Glutamatergic neuron (in vitro differentiated cells): ENCODE measurements around the gene CANX. TPM values are rescaled to one million over a fixed set of nuclear protein-coding genes. Genes with fewer than 3 reads are reported as not detected.
"Not testable (repeated sequence)": the region's sequence is repeated elsewhere in the genome, so short reads cannot be mapped to it uniquely, and the experiment has no call there.

ENCODE experiments used
- DNase-seq: peaks from one replicate; pipeline ENCODE4 v3.0.0; 2022
- H3K27ac Mint-ChIP-seq: one replicate; pipeline ENCODE4 v1.8.0; 2020; ENCODE audit warnings: mild to moderate bottlenecking, mixed read lengths, inconsistent platforms; ENCODE audit not compliant: unreplicated experiment
- H3K27me3 Mint-ChIP-seq: one replicate; pipeline ENCODE4 v1.8.0; 2020; ENCODE audit warnings: mild to moderate bottlenecking, moderate library complexity, mixed read lengths, inconsistent platforms; ENCODE audit not compliant: unreplicated experiment
- H3K36me3 Mint-ChIP-seq: one replicate; pipeline ENCODE4 v1.8.0; 2020; ENCODE audit warnings: mild to moderate bottlenecking, mixed read lengths, inconsistent platforms; ENCODE audit not compliant: unreplicated experiment
- H3K4me1 Mint-ChIP-seq: one replicate; pipeline ENCODE4 v1.8.0; 2020; ENCODE audit warnings: mild to moderate bottlenecking, low read depth, mixed read lengths, inconsistent platforms; ENCODE audit not compliant: unreplicated experiment
- H3K4me3 Mint-ChIP-seq: one replicate; pipeline ENCODE4 v1.8.0; 2020; ENCODE audit warnings: mild to moderate bottlenecking, mixed read lengths, inconsistent platforms; ENCODE audit not compliant: unreplicated experiment
- H3K9me3 Mint-ChIP-seq: one replicate; pipeline ENCODE4 v1.8.0; 2020; ENCODE audit warnings: mild to moderate bottlenecking, moderate library complexity, mixed read lengths, inconsistent platforms; ENCODE audit not compliant: unreplicated experiment
- total RNA-seq: library from RNA; stranded (reverse); fragmentation: NEBNext Ultra II Directional; extraction: Animal tissue kit (Norgen Biotek cat#: 25700); gene quantifications from one replicate; pipeline ENCODE4 v1.2.1, GENCODE V29; 2021; ENCODE audit not compliant: unreplicated experiment
- TF ChIP-seq, protein P1 (sequence below): fragments of 200-600 bp; sonication (generic); IDR thresholded peaks from one replicate; pipeline ENCODE4 v1.5.0; 2021; ENCODE audit not compliant: partially characterized antibody, unreplicated experiment

Gene CANX
- total RNA-seq, 1 donor from 2014 or later: 363 TPM

DNA sequence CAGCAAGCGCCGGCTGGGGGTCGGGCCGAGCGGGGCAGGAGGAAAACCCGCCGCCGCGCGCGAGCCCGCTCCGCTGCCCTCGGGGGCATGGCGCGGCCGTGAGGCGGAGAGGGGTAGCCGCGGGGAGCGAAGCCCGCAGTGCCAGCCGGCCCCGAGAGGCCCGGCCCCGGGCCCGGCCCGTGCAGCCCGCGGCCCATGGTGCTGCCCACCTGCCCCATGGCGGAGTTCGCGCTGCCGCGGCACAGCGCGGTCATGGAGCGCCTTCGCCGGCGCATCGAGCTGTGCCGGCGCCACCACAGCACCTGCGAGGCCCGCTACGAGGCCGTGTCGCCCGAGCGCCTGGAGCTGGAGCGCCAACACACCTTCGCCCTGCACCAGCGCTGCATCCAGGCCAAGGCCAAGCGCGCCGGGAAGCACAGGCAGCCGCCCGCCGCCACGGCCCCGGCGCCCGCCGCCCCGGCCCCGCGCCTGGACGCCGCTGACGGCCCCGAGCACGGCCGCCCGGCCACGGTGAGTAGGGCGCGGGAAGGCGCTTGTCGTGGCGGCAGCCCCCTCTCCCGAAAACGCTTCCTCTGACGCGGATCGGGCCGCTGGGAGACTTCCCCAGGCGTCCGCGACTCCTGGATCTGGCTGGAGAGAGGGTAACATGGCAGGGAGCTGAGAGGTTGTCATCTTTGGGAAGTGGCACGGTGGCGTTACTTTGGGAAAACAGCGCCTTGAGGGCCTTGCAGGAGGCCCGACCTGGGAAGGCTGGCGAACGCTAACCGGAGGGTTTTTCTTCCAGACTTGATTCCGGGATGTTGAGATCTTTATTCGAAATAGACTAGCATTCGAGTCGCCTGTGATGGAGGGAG, 34.4 kb downstream of the CANX start:
- H3K27me3 Mint-ChIP-seq: peaks cover 3% of the 10 kb centered on the region
- TF ChIP-seq, protein P1, sequence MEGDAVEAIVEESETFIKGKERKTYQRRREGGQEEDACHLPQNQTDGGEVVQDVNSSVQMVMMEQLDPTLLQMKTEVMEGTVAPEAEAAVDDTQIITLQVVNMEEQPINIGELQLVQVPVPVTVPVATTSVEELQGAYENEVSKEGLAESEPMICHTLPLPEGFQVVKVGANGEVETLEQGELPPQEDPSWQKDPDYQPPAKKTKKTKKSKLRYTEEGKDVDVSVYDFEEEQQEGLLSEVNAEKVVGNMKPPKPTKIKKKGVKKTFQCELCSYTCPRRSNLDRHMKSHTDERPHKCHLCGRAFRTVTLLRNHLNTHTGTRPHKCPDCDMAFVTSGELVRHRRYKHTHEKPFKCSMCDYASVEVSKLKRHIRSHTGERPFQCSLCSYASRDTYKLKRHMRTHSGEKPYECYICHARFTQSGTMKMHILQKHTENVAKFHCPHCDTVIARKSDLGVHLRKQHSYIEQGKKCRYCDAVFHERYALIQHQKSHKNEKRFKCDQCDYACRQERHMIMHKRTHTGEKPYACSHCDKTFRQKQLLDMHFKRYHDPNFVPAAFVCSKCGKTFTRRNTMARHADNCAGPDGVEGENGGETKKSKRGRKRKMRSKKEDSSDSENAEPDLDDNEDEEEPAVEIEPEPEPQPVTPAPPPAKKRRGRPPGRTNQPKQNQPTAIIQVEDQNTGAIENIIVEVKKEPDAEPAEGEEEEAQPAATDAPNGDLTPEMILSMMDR: no peak
- H3K27ac Mint-ChIP-seq: peak overlapping the region; percentile 94
- peaks cover 5% of the 10 kb centered on the region for H3K4me1 Mint-ChIP-seq
- H3K36me3 Mint-ChIP-seq: no peaks in the 10 kb centered on the region
- peaks cover 3% of the 10 kb centered on the region for H3K9me3 Mint-ChIP-seq
- peak; percentile 54 for DNase-seq
- peak overlapping the region; percentile 89 for H3K4me3 Mint-ChIP-seq

DNA sequence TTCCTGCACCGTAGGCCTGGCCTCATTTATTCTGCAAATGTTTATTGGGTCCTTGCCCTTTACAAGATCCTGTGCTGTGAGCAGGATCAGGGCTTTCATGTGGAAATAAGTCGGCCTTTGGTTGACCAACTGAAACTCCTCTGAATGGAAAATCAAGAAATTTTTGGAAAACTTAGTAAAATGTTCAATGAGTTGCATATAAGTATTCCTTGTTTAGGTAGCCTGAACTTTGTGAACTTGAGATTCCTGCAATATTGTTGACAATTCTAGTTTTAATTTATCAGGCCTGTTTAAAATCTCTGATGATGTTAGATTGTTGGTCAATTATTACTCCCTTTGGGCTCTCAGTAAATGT, 35.0 kb downstream of the CANX start:
- TF ChIP-seq, protein P1: no peak
- H3K27me3 Mint-ChIP-seq: peaks cover 3% of the 10 kb centered on the region
- no peaks in the 10 kb centered on the region for H3K36me3 Mint-ChIP-seq
- peak overlapping the region; percentile 94 for H3K27ac Mint-ChIP-seq
- H3K9me3 Mint-ChIP-seq: peaks cover 3% of the 10 kb centered on the region
- H3K4me3 Mint-ChIP-seq: peak overlapping the region; percentile 89
- peaks cover 5% of the 10 kb centered on the region for H3K4me1 Mint-ChIP-seq
- no peak for DNase-seq

DNA sequence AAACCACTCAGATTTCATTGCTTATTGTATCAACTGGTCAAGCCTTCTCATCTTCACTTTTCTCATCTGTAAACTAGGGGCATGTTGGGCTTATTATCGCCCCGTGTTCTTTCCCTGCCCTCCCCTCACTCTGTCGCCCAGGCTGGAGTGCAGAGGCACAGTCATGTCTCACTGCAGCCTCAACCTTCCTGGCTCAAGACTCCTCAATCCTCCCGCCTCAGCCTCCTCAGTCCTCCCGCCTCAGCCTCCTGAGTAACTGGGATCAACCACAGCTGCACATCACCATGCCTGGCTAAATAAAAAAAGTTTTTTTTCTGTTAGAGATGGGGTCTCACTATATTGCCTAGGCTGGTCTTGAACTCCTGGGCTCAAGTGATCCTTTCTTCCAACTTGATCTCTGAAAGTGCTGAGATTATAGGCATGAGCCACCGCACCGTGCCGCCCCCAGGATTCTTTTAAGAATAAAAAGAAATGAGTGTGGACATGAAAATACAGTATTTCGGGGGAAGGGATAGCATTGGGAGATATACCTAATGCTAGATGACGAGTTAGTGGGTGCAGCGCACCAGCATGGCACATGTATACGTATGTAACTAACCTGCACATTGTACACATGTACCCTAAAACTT, 35.9 kb downstream of the CANX start:
- DNase-seq: no peak
- peaks cover 3% of the 10 kb centered on the region for H3K9me3 Mint-ChIP-seq
- no peaks in the 10 kb centered on the region for H3K36me3 Mint-ChIP-seq
- peak overlapping the region; percentile 89 for H3K4me3 Mint-ChIP-seq
- H3K27me3 Mint-ChIP-seq: peaks cover 3% of the 10 kb centered on the region
- peak overlapping the region; percentile 20 for H3K27ac Mint-ChIP-seq
- peaks cover 5% of the 10 kb centered on the region for H3K4me1 Mint-ChIP-seq
- TF ChIP-seq, protein P1: no peak

DNA sequence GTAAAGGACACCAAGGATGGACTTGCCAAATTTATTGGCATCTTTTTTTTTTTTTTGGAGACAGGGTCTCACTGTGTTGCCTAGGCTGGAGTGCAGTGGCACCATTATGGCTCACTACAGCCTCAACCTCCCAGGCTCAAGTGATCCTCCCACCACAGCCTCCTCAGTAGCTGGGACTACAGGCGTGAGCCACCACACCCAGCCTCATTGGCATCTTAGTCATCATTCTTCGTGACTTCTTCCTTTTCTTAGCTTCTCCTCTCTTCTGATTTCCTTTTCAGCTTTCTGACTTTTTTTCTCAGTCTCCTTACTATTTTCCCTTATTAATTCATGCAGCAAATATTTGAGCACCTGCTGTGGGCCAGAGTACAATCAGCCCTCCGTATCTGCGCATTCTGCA, 40.0 kb downstream of the CANX start:
- H3K36me3 Mint-ChIP-seq: peaks cover 3% of the 10 kb centered on the region
- no peak overlapping the region for H3K4me3 Mint-ChIP-seq
- no peak for DNase-seq
- no peaks in the 10 kb centered on the region for H3K9me3 Mint-ChIP-seq
- no peak overlapping the region for H3K27ac Mint-ChIP-seq
- peaks cover 13% of the 10 kb centered on the region for H3K4me1 Mint-ChIP-seq
- peaks cover 1% of the 10 kb centered on the region for H3K27me3 Mint-ChIP-seq
- TF ChIP-seq, protein P1: no peak

DNA sequence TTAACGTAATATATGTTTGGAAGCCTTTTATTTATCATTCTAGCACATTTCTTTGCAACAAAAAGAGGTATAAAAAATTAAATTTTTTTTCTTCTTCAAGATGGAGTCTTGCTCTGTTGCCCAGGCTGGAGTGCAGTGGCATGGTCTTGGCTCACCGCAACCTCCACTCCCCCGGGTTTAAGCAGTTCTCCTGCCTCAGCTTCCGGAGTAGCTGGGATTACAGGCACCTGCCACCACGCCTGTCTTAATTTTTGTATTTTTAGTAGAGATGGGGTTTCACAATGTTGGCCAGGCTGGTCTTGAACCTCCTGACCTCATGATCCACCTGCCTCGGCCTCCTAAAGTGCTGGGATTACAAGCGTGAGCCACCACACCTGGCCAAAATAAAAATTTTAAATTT, 45.3 kb downstream of the CANX start:
- H3K27ac Mint-ChIP-seq, H3K4me3 Mint-ChIP-seq: not testable (repeated sequence)

More for the DNA sequence above, 45.3 kb downstream of the CANX start:
- not testable (repeated sequence) for H3K36me3 Mint-ChIP-seq, DNase-seq, H3K27me3 Mint-ChIP-seq, H3K9me3 Mint-ChIP-seq, H3K4me1 Mint-ChIP-seq
